Caco-2 (cell line): Measurements from ENCODE around the gene DEFB128. TPM values are rescaled to one million over a fixed set of nuclear protein-coding genes. Genes with fewer than 3 reads are reported as not detected.

Experiments
- BruUV-seq: library from RNA; stranded (reverse); fragments of 400-500 nt; replicated peaks from 2 replicates; lab custom pipeline; 2021; lab: Mats Ljungman, UMichigan
- CTCF ChIA-PET: fragments of 300-600 bp; sonication (Branson Sonifier 250); formaldehyde crosslinking; loops from one replicate; lab custom pipeline; 2022; ENCODE audit warnings: antibody characterized with exemption; lab: Charles Lee
- POLR2A ChIA-PET: fragments of 300-600 bp; sonication (Branson Sonifier 250); formaldehyde crosslinking; loops from one replicate; lab custom pipeline; 2022; ENCODE audit warnings: antibody characterized with exemption; lab: Charles Lee
- DNase-seq, 2 experiments: peaks; one replicate each; pipeline versions ENCODE4 v3.0.0 to v3.0.0-alpha.2; 2020 to 2022
- H3K27me3 ChIP-seq: replicated peaks from 2 replicates; pipeline ENCODE4 v1.6.0; 2011; ENCODE audit warnings: low read length; ENCODE audit not compliant: control insufficient read depth, insufficient read depth
- H3K36me3 ChIP-seq: 2 replicates; pipeline ENCODE4 v1.5.1; 2011; ENCODE audit warnings: low read length; ENCODE audit not compliant: control insufficient read depth, insufficient read depth
- H3K4me1 ChIP-seq: fragments of 250-450 bp; sonication (Bioruptor Pico); 2 replicates; pipeline ENCODE4 v1.5.1; 2020; ENCODE audit warnings: mild to moderate bottlenecking
- H3K4me3 ChIP-seq: 2 replicates; pipeline ENCODE4 v1.5.1; 2011; ENCODE audit warnings: low read depth, mild to moderate bottlenecking, control low read depth, low read length
- H3K9me3 ChIP-seq: fragments of 250-450 bp; sonication (Bioruptor Pico); 2 replicates; pipeline ENCODE4 v1.5.1; 2020; ENCODE audit warnings: mild to moderate bottlenecking, moderate library complexity
- H3K27ac Mint-ChIP-seq: one replicate; pipeline ENCODE4 v1.8.0; 2022; ENCODE audit warnings: mixed read lengths; ENCODE audit not compliant: unreplicated experiment
- H3K27me3 Mint-ChIP-seq: one replicate; pipeline ENCODE4 v1.8.0; 2022; ENCODE audit warnings: mixed read lengths; ENCODE audit not compliant: insufficient read depth, unreplicated experiment
- H3K36me3 Mint-ChIP-seq: one replicate; pipeline ENCODE4 v1.8.0; 2022; ENCODE audit warnings: mild to moderate bottlenecking, mixed read lengths; ENCODE audit not compliant: insufficient read depth, unreplicated experiment
- H3K4me1 Mint-ChIP-seq: one replicate; pipeline ENCODE4 v1.8.0; 2022; ENCODE audit warnings: low read depth, mixed read lengths; ENCODE audit not compliant: unreplicated experiment
- H3K4me3 Mint-ChIP-seq: one replicate; pipeline ENCODE4 v1.8.0; 2022; ENCODE audit warnings: mild to moderate bottlenecking, moderate library complexity, mixed read lengths; ENCODE audit not compliant: unreplicated experiment
- H3K9me3 Mint-ChIP-seq: one replicate; pipeline ENCODE4 v1.8.0; 2022; ENCODE audit warnings: mixed read lengths; ENCODE audit not compliant: unreplicated experiment
- CTCF ChIP-seq, 2 experiments: fragments of 200-600 bp in 1 of 2; IDR thresholded peaks; 1 replicate in 1 of 2; 2 replicates in 1 of 2; pipeline versions ENCODE4 v1.5.1 to v1.8.0; 2011 to 2022; ENCODE audit warnings: antibody characterized with exemption in 1 of 2, control low read depth in 1 of 2, inconsistent platforms in 1 of 2, low read depth in 1 of 2, low read length in 1 of 2, mild to moderate bottlenecking in 1 of 2, moderate library complexity in 1 of 2; ENCODE audit not compliant: insufficient read depth in 1 of 2, severe bottlenecking in 1 of 2, unreplicated experiment in 1 of 2
- intact Hi-C: fragments of 100-400 bp; cut with micrococcal nuclease; formaldehyde crosslinking; loops from one replicate; pipeline ENCODE4 v1.10.0; 2022; ENCODE audit not compliant: unreplicated experiment
- total RNA-seq: library from RNA; stranded (reverse); gene quantifications from 2 replicates; pipeline ENCODE4 v1.2.3, GENCODE V29; 2022

The DEFB128 gene
- total RNA-seq, 1 experiment from 2014 or later = not detected

DNA sequence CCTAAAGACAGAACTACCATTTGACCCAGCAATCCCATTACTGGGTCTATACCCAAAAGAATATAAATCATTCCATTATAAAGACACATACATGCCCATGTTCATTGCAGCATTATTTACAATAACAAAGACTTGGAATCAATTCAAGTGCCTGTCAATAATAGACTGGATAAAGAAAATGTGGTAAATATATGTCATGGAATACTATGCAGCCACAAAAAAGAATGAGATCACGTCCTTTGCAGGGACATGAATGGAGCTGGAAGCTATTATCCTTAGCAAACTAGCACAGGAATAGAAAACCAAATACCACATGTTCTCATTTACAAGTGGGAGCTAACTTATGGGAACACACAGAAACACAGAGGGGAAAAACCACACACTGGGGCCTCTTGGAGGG is 8.7 kb upstream of the DEFB128 start:
- Histone ChIP-seq H3K4me3 (no peak overlapping the region), H3K27me3 (no peaks in the 10 kb centered on the region), H3K4me1 (no peaks in the 10 kb centered on the region), H3K9me3 (no peaks in the 10 kb centered on the region), H3K36me3 (no peaks in the 10 kb centered on the region)
- POLR2A ChIA-PET = no interaction called here
- Mint-ChIP-seq H3K9me3 (no peaks in the 10 kb centered on the region), H3K4me3 (no peak overlapping the region), H3K27ac (no peak overlapping the region), H3K27me3 (no peaks in the 10 kb centered on the region), H3K4me1 (no peaks in the 10 kb centered on the region), H3K36me3 (no peaks in the 10 kb centered on the region)
- no TSS peak for BruUV-seq
- intact Hi-C loops = no loop called here
- no peak for DNase-seq
- no peak for TF ChIP-seq CTCF (IDR thresholded peaks at IDR 0.05; ENCODE audit: insufficient read depth in 1 of 2, low read depth in 1 of 2, low read length in 1 of 2, severe bottlenecking in 1 of 2, unreplicated experiment in 1 of 2)
- CTCF ChIA-PET = no interaction called here

DNA sequence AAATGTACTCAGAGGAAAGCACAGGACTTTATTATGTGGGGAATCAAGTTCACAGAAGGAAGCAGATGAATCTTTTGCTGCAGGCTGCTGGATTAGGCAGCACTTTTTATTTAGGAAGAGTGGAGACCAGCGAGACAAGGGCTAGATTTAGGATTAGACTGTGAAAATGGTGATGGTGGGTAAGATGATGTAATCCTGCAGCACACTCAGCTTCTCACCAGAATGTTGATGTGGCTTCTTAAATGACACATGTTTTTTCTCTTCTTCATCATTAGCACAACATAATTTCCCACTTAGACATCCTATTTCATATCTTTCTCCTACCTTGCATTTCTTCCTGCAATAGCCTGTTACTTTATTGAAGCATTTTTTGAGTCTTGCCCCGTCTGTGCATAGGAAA is 1.8 kb downstream of the DEFB128 start:
- no peaks in the 10 kb centered on the region for H3K36me3 ChIP-seq
- TF ChIP-seq CTCF (IDR thresholded peaks at IDR 0.05; ENCODE audit: insufficient read depth in 1 of 2, low read depth in 1 of 2, low read length in 1 of 2, severe bottlenecking in 1 of 2, unreplicated experiment in 1 of 2) = no peak

DNA sequence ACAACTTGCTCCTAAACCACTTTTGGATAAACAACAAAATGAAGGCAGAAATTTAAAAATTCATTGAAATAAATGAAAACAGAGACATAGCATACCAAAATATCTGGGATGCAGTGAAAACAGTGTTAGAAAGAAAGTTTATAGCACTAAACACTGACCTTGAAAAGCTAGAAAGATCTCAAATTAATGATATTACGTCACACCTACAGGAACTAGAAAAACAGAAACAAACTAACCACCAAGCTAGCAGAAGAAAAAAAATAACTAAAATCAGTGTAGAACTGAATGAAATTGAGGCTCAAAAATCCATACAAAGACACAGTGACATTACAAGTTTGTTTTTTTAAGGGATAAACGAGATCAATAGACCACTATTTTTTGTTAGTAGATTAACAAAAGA is 5.2 kb downstream of the DEFB128 start:
- intact Hi-C loops = no loop called here
- no TSS peak for BruUV-seq
- ChIA-PET CTCF (no interaction called here), POLR2A (no interaction called here)
- H3K9me3 Mint-ChIP-seq = no peaks in the 10 kb centered on the region
- H3K4me1 Mint-ChIP-seq = no peaks in the 10 kb centered on the region
- H3K27me3 Mint-ChIP-seq = peaks cover 14% of the 10 kb centered on the region
- H3K4me3 Mint-ChIP-seq = no peak overlapping the region
- H3K36me3 Mint-ChIP-seq = no peaks in the 10 kb centered on the region
- Histone ChIP-seq H3K4me3 (no peak overlapping the region), H3K9me3 (no peaks in the 10 kb centered on the region), H3K36me3 (no peaks in the 10 kb centered on the region), H3K27me3 (no peaks in the 10 kb centered on the region), H3K4me1 (no peaks in the 10 kb centered on the region)
- no peak for DNase-seq
- no peak overlapping the region for H3K27ac Mint-ChIP-seq
- no peak for TF ChIP-seq CTCF (IDR thresholded peaks at IDR 0.05; ENCODE audit: insufficient read depth in 1 of 2, low read depth in 1 of 2, low read length in 1 of 2, severe bottlenecking in 1 of 2, unreplicated experiment in 1 of 2)

More for the DNA sequence above, 1.8 kb downstream of the DEFB128 start:
- Mint-ChIP-seq H3K4me1 (no peaks in the 10 kb centered on the region), H3K27ac (no peak overlapping the region), H3K9me3 (peaks cover 10% of the 10 kb centered on the region), H3K27me3 (peaks cover 16% of the 10 kb centered on the region), H3K36me3 (no peaks in the 10 kb centered on the region), H3K4me3 (no peak overlapping the region)
- H3K27me3 ChIP-seq = no peaks in the 10 kb centered on the region
- H3K4me3 ChIP-seq = no peak overlapping the region
- BruUV-seq = no TSS peak
- ChIA-PET CTCF (no interaction called here), POLR2A (interaction anchor here (0.6 kb wide), 1 partner anchor 390 kb away, joined by 6 read pairs; no protein-coding TSS in a partner anchor)
- H3K4me1 ChIP-seq = no peaks in the 10 kb centered on the region
- H3K9me3 ChIP-seq = no peaks in the 10 kb centered on the region
- intact Hi-C loops = no loop called here
- no peak for DNase-seq
